Measurements from ENCODE around the gene TNFSF13B.

TNFSF13B gene

DNA sequence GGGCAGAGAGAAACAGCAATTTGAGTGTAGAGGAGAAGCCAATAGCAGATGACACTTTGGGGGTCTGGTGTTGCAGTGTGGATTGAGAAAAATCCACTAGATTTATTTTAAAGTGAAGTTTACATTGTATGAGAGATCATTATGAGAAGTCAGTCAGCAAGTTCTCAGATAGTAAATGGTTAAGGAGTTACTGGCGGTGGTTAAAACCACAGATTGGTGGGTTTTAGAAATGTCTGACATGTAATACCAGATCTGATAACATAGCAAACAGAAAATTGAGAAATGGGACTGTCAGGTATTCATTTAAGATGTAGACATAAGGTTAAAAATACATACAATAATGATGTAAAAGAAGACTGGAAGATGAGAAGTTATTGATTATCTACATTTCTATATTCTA, 44.1 kb upstream of the TNFSF13B start:
- no peak overlapping the region for H3K4me3 ChIP-seq (ENCODE audit: low read depth, low read length, poor library complexity, severe bottlenecking)
- no peaks in the 10 kb centered on the region for H3K9me3 ChIP-seq (ENCODE audit: low read length)
- H3K4me1 ChIP-seq (ENCODE audit: insufficient read depth, low read length, severe bottlenecking): no peaks in the 10 kb centered on the region
- H2AFZ ChIP-seq (ENCODE audit: low read length): no peak overlapping the region
- no peaks in the 10 kb centered on the region for H3F3A ChIP-seq (ENCODE audit: insufficient read depth, low read length)
- no peaks in the 10 kb centered on the region for H3K27me3 ChIP-seq (ENCODE audit: insufficient read depth, low read length)
- H3K4me2 ChIP-seq (ENCODE audit: low read length): no peak overlapping the region
- no peak overlapping the region for H3K27ac ChIP-seq (ENCODE audit: low read depth, low read length, poor library complexity, severe bottlenecking)
- TF ChIP-seq CTCF (IDR thresholded peaks at IDR 0.05; ENCODE audit: low read length): no peak
- TF ChIP-seq EZH2 (IDR thresholded peaks at IDR 0.05; ENCODE audit: borderline replicate concordance, low read length): no peak
- peaks cover 5% of the 10 kb centered on the region; the same call in 1 of the 2 replicates for H4K20me1 ChIP-seq (ENCODE audit: insufficient read depth, low read length)
- H3K79me2 ChIP-seq (ENCODE audit: insufficient read depth, low read length): peaks cover 6% of the 10 kb centered on the region; the same call in 1 of the 2 replicates
- no peaks in the 10 kb centered on the region for H3K9me2 ChIP-seq (ENCODE audit: low read depth, low read length)
- H3K36me3 ChIP-seq (ENCODE audit: insufficient read depth, low read length): peaks cover 6% of the 10 kb centered on the region; the same call in 1 of the 2 replicates
- no peak overlapping the region for H3K9ac ChIP-seq (ENCODE audit: low read length)

DNA sequence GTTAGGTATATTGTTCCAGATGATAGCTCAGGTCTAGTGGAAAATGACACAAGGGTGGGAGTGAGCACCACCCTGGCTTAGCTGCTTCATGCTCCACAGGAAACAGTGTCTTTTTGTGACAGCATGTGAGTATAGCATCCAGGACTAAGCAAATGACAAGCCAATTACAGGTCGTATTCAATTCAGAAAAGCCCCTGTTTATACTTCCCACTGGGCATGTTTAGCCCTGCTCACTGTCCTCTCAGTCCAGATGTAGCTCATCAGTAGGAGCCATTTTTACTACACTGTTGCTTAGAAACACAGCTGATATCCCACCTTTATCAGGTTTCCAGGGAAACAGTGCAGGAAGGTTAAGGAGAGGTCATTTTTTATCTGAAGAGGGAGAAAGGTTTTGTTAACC, 43.3 kb upstream of the TNFSF13B start:
- H3K4me3 ChIP-seq (ENCODE audit: low read depth, low read length, poor library complexity, severe bottlenecking): no peak overlapping the region
- H3K9ac ChIP-seq (ENCODE audit: low read length): no peak overlapping the region
- H3K79me2 ChIP-seq (ENCODE audit: insufficient read depth, low read length): no peaks in the 10 kb centered on the region; the same call in 1 of the 2 replicates
- H3F3A ChIP-seq (ENCODE audit: insufficient read depth, low read length): no peaks in the 10 kb centered on the region
- peaks cover 2% of the 10 kb centered on the region; the same call in 1 of the 2 replicates for H4K20me1 ChIP-seq (ENCODE audit: insufficient read depth, low read length)
- no peak for TF ChIP-seq CTCF (IDR thresholded peaks at IDR 0.05; ENCODE audit: low read length)
- TF ChIP-seq EZH2 (IDR thresholded peaks at IDR 0.05; ENCODE audit: borderline replicate concordance, low read length): no peak
- H3K27ac ChIP-seq (ENCODE audit: low read depth, low read length, poor library complexity, severe bottlenecking): no peak overlapping the region
- no peaks in the 10 kb centered on the region for H3K27me3 ChIP-seq (ENCODE audit: insufficient read depth, low read length)
- H3K36me3 ChIP-seq (ENCODE audit: insufficient read depth, low read length): peaks cover 6% of the 10 kb centered on the region; the same call in 1 of the 2 replicates
- no peaks in the 10 kb centered on the region for H3K9me3 ChIP-seq (ENCODE audit: low read length)
- H3K9me2 ChIP-seq (ENCODE audit: low read depth, low read length): no peaks in the 10 kb centered on the region
- H3K4me1 ChIP-seq (ENCODE audit: insufficient read depth, low read length, severe bottlenecking): no peaks in the 10 kb centered on the region
- H2AFZ ChIP-seq (ENCODE audit: low read length): no peak overlapping the region
- no peak overlapping the region for H3K4me2 ChIP-seq (ENCODE audit: low read length)

DNA sequence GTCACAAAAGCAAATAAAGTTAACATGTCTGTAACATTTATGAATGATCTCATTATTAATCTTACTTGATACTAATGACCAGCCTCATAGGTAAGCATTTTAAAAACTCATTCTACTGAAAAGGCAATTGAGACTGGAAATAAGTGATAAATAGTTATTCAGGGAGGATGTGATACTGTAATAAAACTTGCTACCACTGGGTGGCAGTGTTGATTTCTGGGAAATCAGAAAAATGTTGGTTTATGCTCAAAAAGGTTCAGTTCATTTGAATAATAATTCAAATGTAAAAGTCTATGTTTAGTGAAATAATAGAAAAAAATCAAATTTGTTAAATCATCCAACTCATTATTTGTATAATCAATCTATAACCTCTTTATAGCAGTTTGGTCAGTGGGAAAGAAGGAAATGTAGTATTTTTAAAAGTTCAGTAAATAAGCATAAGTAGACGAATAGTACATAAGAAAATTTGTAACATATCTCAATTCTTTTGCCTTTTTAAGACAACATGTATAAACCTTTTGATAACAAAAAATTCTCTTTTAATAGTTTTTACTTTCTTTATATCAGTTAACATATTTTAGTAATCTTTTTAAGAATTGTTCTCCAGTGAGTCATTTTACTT, 41.8 kb upstream of the TNFSF13B start:
- no peak for TF ChIP-seq EZH2 (IDR thresholded peaks at IDR 0.05; ENCODE audit: borderline replicate concordance, low read length)
- TF ChIP-seq CTCF (IDR thresholded peaks at IDR 0.05; ENCODE audit: low read length): peak; percentile 93
- Histone ChIP-seq H3K79me2 (ENCODE audit: insufficient read depth, low read length) (no peaks in the 10 kb centered on the region; the same call in 1 of the 2 replicates), H3K27me3 (ENCODE audit: insufficient read depth, low read length) (no peaks in the 10 kb centered on the region), H3K36me3 (ENCODE audit: insufficient read depth, low read length) (peaks cover 6% of the 10 kb centered on the region; the same call in 1 of the 2 replicates), H2AFZ (ENCODE audit: low read length) (no peak overlapping the region), H3F3A (ENCODE audit: insufficient read depth, low read length) (no peaks in the 10 kb centered on the region), H3K4me3 (ENCODE audit: low read depth, low read length, poor library complexity, severe bottlenecking) (no peak overlapping the region), H3K4me2 (ENCODE audit: low read length) (no peak overlapping the region), H4K20me1 (ENCODE audit: insufficient read depth, low read length) (peaks cover 2% of the 10 kb centered on the region; the same call in 1 of the 2 replicates), H3K9me3 (ENCODE audit: low read length) (no peaks in the 10 kb centered on the region), H3K27ac (ENCODE audit: low read depth, low read length, poor library complexity, severe bottlenecking) (no peak overlapping the region), H3K9me2 (ENCODE audit: low read depth, low read length) (no peaks in the 10 kb centered on the region), H3K9ac (ENCODE audit: low read length) (no peak overlapping the region), H3K4me1 (ENCODE audit: insufficient read depth, low read length, severe bottlenecking) (no peaks in the 10 kb centered on the region)
